HG03457 (cell line): ENCODE data around the gene ADARB1.

Experiments
- ATAC-seq: cut with Tn5 transposase; IDR thresholded peaks from one replicate; pipeline ENCODE4 v1.9.1; 2021; ENCODE audit warnings: moderate number of reproducible peaks; ENCODE audit not compliant: unreplicated experiment

ADARB1 gene

DNA sequence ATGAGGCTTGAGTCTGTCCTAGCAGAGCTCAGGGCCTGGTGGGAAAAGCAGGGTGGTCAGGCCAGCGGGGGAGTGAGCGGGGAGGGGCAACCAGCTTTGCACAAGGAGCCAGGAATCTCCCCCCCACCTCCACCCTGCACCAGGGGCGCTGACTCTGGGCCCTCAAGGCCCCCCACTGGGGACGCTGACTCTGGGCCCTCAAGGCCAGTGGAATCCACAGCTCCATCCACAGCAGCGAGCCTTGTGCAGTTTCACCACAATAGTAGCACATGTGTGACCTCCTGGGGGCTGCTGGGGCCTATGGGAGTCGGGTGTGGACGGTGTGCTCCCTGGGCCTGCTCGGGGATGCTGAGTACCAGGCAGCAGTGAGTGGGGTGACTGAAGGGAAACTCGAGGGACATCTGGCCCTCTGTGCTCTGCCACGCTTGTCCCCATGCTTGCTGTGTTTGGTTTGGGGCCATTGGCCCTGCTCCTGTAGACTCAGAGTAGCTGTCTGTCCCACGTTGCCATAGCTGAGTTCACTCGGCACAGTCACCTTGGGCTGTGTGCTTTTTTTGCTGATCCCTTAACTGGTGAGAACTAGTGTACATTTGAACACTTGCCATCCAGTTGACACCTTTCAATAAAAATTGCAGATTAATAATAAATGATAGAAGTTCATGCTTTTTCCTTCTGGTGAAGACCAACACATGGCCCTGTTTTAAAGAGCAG is 89.2 kb downstream of the ADARB1 start:
- no peak for ATAC-seq

DNA sequence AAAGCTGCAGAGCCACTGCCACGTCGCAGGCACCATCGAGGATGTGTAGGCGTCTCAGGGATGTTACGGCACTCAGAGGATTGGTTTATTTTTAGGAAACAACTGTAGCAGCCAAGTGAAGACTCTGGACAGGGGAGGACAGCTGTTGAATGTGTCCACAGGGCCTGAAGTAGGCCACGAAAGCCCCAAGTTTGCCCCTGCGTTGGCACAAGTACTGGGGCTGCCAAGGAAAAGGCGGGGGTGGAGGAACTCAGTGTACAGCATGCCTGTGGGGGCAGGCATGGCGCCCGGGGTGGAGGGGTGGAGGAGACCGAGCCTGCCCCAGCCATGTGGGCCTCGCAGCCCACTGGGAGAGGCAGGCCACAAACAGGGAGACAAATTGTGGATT is 89.7 kb downstream of the ADARB1 start:
- no peak for ATAC-seq

DNA sequence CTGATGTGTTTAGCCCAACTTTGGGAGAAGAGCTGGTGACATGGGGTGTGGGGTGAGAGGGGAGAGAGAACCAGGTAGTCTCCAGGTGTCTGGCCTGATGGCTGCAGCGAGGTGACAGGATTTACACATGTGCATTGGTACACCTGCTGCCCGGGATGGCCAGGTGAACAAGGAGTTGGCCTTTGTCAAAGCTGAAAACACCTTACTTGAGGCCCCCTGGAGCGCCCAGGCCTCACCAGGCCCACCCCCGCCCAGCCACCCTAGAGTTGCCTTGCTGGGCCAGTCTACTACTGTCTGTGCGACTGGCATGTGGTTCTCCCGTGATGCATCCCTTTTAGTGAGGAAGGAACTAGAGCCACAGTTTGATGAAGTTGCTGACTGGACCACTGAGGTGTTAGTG is 90.5 kb downstream of the ADARB1 start:
- ATAC-seq = no peak

DNA sequence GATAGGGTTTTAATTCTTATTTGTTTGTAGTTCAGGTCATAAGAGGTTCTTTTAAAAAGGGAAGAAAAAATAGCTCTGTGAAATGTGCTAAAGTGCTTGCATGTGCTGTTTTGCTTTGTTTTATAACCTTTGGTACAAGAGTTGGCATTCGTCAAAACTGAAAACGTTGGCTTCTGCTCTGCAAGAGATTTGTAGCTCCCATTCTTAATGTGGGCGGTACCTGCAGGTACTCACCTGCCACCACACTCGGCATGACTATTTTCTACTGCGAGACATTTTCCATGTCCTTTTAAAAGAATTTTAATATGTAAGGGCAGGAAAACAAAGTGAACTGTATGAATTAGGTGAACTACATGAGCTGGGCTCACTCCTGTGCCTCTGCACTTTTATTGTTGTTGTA is 92.6 kb downstream of the ADARB1 start:
- ATAC-seq = no peak

DNA sequence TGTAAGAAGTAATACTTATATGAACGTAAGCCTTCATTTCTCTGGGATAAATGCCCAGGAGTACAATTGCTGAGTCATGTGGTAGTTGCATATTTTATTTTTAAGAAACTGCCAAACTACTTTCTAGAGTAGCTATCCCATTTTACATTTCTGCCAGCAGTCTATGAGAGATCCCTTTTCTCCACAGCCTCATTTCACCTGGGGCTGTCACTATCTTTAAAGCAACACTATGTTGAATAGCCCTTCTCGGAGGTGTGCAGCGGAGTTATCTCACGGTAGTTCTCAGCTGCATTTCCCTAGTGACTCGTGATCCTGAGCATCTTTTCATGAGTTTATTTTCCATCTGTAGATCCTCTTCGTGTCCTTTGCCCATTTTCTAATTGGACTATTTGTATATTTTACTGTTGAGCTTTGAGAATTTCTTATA is 93.4 kb downstream of the ADARB1 start:
- no peak for ATAC-seq

DNA sequence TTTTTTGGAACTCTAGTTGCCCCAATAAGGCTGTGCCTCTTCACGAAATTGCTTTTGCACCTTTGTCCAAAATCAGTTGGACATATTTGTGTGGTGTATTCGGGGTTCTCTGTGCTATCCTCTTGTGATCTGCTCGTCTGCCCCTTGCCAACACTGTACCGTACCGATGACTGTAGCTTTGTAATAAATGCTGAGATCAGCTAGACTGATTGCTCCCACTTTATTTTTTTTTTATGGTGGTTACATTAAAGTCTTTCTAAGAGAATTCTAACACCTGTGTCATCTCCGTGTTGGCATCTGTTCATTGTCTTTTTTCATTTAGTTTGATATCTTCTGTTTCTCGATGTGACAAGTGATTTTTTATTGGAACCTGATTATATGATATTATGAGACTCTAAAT is 94.1 kb downstream of the ADARB1 start:
- ATAC-seq = no peak

DNA sequence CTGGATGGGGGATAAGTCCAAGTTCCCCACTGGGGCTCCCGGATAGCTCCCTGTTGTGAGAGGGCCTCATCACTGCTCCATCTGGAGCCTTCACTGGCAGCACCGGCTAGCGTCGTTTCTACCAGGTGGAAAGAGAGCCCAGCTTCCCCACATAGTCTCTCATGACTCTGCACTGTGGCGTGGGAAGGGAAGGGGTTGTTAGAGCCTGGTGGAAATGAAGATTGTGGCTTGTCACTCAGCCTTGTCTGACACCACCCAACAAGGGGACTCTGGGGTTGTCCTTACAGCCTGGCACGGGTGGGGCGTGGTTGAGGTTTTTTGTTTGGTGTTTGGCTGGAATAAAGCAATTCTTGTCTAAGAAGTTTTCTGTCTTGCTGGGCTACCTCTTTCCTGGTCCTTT is 94.6 kb downstream of the ADARB1 start:
- no peak for ATAC-seq

DNA sequence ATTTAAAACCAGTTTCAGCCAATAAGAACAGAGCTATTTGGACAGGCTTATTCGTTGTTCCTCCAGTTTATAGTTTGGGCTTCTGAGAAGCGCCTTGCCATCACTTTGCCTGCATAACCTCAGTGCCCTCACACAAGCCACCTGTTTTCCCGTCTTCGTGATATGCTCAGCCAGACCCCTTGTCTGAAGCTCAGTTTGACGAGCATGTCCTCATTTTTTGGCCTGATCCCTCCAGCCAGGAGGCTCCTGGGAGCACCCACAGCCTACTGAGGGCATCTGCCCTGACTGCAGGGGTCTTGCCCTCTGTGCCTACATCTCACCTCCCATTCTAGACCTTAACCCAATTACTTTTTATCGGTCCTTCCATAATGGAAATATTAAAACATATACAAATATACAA is 95.3 kb downstream of the ADARB1 start:
- no peak for ATAC-seq

DNA sequence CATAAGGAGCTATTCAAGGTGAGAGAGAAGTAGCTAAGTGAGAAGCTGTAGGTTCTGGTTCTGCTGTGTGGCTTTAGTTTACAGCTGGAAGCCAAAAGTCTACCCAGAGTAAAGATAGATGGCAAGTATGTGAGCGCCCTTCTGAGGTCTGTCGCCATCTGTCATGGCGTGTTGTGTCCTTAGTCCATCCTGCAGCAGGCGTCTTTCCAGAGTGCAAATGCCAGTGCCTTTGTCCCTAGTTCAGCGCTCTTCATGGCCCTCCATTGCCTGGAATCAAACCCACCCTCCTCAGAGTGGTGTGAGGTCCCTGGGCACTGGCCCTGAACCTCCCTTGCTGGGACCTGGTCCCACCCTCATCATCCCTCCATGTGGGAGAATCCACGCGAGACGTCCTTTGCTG is 96.6 kb downstream of the ADARB1 start:
- no peak for ATAC-seq

DNA sequence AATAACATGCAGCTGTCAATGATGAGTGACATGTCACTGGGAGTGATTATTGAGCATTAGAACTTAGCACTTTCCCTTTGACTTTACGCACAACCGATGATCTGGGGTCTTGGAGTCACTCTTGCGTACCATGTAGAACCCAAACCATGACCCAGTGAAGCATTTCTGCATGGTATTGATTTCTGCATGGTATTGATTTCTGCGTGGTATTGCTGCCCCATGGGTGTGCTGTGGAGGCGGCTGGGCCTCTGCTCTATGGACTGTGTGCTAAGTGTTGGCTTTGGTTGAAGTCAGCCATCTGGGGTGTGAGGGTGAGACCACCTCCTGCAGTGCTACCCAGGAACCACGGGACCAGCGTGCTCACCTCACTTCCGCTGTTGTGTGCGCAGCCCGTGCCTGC is 98.0 kb downstream of the ADARB1 start:
- ATAC-seq = no peak

DNA sequence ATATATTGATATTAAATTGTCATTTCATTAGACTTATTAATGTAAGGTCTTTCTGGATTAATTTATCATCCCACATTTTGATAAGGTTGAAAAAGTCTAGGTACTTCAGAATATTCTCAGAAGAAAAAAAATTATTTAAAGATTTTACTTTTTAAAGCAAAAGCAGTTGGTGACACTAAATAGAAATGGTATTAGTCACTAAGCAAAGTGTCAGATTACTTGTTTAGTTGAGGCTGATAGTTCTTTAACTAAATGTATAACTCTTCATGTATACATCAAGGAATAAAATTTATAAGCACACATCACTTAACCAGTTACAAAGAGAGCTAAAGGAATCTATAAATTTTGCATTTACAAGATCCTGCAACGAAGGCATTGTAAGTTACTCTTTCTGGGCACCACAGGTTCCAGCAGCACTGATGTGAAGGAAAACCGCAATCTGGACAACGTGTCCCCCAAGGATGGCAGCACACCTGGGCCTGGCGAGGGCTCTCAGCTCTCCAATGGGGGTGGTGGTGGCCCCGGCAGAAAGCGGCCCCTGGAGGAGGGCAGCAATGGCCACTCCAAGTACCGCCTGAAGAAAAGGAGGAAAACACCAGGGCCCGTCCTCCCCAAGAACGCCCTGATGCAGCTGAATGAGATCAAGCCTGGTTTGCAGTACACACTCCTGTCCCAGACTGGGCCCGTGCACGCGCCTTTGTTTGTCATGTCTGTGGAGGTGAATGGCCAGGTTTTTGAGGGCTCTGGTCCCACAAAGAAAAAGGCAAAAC is 101.1 kb downstream of the ADARB1 start:
- ATAC-seq = no peak

DNA sequence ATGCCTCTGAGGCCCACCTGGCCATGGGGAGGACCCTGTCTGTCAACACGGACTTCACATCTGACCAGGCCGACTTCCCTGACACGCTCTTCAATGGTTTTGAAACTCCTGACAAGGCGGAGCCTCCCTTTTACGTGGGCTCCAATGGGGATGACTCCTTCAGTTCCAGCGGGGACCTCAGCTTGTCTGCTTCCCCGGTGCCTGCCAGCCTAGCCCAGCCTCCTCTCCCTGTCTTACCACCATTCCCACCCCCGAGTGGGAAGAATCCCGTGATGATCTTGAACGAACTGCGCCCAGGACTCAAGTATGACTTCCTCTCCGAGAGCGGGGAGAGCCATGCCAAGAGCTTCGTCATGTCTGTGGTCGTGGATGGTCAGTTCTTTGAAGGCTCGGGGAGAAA is 101.8 kb downstream of the ADARB1 start:
- no peak for ATAC-seq

DNA sequence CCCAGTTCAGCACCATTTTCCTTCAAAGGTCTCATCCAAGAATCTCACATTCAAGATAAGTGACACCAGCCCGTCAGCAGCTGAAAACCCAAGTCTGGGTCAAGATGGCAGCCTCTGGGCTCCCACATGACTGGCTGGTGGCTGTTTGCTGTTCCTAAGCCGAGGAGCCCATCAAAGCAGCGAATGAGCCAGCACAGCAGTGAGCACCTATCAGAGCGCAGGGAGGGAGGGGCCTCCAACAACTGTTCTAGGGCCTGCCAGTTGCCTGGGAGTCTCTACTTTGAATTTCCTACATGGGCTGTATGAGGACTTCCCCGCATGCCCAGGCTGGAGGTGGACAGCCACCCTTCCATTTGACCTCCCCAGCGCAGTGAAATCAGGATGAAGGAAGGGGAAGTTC is 102.7 kb downstream of the ADARB1 start:
- ATAC-seq = no peak

DNA sequence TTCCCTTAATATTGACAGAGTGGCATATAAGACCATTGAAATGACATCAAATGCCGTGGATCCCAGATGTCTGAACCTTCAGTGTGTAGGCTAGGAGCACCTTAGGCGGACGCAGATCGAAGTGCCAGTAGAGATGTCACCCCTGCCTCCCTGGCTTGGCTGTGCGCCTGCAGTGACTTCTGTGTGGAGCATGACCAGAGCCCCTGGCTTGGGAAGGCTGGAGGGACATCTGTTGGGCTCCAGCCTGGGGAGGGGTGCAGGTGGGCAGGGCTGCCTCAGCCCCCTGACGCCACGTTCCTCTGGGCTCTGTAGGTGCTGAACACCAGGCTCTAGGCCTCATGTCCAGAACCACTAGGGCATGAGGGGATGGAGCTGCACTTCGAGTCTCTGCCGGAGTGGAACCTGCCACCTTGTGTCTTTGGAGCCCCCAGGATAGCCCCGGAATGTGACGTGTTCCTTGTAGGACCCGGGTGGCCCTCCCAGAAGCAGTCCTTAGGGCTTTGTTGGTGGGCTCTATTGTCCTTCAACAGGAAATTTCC is 103.8 kb downstream of the ADARB1 start:
- ATAC-seq = no peak

DNA sequence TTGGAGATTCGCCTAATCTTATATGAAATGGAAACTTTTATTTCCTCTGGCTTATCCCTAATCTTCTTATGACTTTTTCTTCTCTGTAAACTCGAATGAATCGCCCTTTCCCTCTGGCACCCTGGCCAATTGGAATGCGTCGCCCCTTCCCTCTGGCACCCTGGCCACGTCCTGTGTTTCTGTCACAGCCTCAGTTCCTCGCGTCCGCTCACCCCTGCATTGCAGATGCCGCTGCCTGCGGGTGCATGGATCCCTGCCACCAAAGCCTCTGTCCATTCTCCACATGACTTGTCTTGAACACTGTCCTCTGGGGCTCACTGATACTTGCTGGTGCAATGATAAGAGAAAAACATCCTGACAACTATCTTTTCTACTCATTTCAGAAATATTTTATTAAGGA is 104.6 kb downstream of the ADARB1 start:
- no peak for ATAC-seq

DNA sequence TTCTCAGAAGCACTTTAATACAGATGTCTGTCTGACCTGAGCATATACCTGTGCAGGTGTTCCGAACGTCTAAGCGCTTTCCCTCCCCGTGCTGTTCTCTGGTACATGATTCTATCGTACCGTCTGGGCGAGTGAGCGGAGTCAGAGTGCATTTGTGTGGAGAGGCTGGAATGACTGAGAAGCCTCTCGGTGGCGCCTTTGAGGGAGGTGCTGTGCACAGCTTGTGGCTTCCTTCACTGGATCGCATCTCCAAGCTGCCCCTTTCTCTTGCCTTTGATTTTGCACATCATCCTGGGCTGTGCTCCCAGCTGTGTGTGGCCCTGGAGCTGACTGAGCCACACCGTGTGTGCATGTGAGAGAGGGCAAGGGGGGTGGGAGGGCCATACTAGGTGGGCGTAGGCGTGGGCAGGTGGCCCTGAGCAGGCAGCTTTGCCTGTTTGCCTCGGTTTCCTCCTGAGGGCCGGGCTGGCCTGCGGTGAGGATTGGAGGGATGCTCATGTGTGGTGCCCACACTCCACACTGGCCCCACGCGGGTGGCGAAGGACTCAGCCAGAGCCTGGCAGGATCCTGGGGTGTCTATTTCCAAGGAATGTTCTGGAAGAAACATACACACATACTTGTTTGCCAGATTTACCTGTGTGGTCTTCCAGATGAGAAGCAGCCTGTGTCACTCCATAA is 105.3 kb downstream of the ADARB1 start:
- ATAC-seq = no peak

DNA sequence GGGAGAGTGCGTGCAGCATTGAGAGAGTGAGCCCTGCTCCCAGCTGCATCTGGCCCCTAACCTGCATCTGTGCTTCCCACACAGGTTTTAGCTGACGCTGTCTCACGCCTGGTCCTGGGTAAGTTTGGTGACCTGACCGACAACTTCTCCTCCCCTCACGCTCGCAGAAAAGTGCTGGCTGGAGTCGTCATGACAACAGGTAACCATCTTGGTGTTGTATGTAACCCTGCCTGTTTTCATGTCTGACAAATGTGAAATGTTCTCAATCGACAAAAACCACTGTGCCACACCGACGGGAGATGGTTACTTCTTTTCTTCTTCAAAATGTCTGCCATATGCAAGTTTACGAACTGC is 105.8 kb downstream of the ADARB1 start:
- ATAC-seq = no peak

DNA sequence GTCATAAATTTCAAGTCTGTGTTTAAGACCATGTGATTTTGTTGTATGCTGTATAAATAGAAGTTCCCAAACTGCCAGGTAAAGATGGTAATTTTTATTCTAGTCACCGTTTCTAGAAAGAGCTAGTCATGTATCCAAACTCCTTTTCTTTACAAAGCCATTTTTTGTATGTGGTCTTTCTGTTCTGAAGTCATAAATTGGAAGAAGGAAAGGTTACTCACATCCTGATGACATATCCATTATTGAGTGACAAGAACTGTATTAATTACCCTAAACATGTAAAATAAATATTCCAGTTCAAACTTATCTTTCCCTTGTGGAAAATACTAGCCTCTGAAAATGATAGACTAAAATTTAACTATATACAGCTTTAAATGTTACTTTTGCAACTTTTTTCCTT is 108.6 kb downstream of the ADARB1 start:
- ATAC-seq = no peak

DNA sequence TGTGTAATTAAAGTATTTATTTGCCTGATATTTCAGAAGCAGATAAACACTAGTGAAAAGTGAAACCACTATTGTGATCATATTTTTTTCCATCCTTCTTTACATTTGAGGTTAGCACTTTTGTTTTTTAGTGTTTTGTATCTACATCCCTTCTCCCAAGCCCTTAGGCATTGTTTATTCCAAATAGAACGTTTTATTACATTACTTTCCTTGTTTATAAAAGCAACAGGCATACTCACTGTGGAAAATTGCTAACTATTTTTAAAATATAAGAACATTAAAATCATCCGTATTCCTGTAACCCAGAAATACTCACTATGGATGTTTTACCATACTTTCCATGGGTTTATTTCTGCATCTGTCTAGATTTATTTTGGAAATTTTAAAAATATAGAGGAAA is 109.5 kb downstream of the ADARB1 start:
- ATAC-seq = no peak

DNA sequence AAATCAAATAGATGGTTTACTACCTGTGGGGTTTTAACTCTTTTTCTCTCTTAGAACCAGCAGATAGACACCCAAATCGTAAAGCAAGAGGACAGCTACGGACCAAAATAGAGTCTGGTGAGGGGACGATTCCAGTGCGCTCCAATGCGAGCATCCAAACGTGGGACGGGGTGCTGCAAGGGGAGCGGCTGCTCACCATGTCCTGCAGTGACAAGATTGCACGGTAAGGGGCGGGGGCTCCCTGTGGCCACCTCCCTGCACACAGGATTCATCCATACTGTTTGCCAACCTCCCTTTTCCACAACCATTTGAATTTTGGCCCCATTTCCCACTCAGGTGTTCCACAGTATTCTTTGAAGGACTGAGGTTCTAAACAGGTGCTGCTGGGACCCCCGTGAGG is 110.5 kb downstream of the ADARB1 start:
- no peak for ATAC-seq

DNA sequence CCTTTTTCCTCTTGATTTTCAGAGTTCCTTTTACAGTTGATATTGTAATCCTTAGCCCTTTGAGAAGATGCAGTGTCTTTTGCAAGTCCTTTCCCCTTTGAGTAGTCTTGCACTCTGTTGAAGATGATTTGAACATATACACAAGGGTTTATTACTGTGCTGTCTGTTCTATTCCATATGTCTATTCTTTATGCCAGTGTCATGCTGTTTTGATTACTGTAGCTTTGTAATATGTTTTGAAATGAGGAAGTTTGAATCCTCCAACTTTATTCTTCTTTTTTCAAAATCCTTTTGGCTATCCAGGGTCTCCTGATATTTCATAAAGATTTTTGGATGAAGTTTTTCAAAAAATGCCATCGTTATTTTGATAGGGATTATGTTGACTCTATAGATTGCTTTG is 112.3 kb downstream of the ADARB1 start:
- ATAC-seq = no peak

DNA sequence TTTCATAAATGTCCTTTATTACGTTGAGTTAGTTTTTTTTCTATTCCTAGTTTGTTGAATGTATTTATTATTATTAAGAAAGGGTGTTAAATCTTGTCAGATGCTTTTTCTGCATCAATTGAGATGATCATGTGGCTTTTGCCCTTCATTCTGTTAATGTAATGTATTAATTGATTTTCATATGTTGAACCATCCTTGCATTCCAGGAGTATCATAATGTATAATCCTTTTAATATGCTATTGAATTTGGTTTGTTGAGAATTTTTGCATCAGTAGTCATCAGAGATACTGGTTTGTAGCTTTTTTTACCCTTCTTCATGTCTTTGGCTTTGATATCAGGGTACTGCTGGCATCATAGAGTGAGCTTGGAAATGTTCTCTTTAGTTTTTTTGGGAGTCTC is 113.3 kb downstream of the ADARB1 start:
- ATAC-seq = no peak
